ENCODE data around the gene AGAP3. TPM values are rescaled to one million over a fixed set of nuclear protein-coding genes. Genes with fewer than 3 reads are reported as not detected.

Gene AGAP3
- total RNA-seq, 2 experiments from 2014 or later = 20.6 to 22.0 TPM

DNA sequence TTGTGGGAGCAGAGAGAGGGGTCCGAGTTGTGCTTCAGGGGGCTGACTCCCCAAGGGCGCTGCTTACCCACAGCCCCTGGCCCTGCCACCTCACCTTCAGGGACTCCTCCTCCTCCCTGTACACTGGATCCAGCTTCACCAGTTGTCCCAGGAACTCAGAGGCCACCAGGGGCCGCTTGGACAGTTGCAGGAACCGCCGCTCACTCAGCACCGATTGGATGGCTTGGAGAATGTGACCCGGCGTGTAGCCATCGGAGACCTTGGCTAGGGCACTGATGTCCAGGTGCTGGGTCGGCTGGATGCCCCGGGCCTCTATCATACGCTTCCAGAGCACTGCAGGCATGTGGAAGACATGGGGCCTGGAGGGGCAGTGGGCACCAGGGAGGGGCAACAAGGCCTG lies 105.3 kb downstream of the AGAP3 start:
- POLR2A ChIA-PET = no interaction called here
- no peak for DNase-seq
- no peak overlapping the region for H3K4me3 Mint-ChIP-seq
- ATAC-seq = no peak
- TF ChIP-seq, protein P1, sequence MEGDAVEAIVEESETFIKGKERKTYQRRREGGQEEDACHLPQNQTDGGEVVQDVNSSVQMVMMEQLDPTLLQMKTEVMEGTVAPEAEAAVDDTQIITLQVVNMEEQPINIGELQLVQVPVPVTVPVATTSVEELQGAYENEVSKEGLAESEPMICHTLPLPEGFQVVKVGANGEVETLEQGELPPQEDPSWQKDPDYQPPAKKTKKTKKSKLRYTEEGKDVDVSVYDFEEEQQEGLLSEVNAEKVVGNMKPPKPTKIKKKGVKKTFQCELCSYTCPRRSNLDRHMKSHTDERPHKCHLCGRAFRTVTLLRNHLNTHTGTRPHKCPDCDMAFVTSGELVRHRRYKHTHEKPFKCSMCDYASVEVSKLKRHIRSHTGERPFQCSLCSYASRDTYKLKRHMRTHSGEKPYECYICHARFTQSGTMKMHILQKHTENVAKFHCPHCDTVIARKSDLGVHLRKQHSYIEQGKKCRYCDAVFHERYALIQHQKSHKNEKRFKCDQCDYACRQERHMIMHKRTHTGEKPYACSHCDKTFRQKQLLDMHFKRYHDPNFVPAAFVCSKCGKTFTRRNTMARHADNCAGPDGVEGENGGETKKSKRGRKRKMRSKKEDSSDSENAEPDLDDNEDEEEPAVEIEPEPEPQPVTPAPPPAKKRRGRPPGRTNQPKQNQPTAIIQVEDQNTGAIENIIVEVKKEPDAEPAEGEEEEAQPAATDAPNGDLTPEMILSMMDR (IDR thresholded peaks at IDR 0.05) = no peak
- CTCF ChIA-PET = no interaction called here
- no peaks in the 10 kb centered on the region for H3K36me3 Mint-ChIP-seq (ENCODE audit: low read depth)
- H3K9me3 Mint-ChIP-seq = no peaks in the 10 kb centered on the region
- H3K27me3 Mint-ChIP-seq = peaks cover 2% of the 10 kb centered on the region
- H3K4me1 Mint-ChIP-seq (ENCODE audit: low read depth) = no peaks in the 10 kb centered on the region
- no peak overlapping the region for H3K27ac Mint-ChIP-seq
- intact Hi-C loops (cut with micrococcal nuclease) = no loop called here

DNA sequence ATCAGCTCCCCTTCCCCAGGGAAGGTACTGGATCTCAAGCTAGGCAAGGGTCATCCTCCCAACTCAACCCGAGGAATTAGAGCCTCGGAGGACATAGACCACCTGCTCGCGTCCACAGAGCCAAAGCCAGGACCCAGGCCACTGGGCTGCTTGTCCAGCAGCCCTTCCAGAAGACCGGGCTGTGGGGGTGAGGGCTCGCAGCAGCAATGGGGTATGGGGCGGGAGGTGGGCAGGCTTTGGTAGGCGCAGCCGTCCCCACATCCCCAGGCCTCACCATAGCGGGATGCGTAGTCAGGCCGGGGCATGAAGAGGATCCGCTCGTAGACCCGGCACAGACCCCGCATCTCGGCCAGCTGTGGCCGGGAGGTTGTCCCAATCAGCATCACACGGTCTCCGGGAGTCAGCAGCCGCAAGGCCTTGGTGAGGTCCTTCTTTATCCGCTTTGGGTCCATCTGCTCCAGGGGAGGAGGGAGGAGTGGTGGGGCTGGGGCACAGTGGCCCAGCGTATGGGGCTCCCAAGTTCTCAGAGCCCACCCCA lies 105.8 kb downstream of the AGAP3 start:
- no peak overlapping the region for H3K27ac Mint-ChIP-seq
- intact Hi-C loops (cut with micrococcal nuclease) = no loop called here
- no peak for ATAC-seq
- no peaks in the 10 kb centered on the region for H3K9me3 Mint-ChIP-seq
- H3K4me1 Mint-ChIP-seq (ENCODE audit: low read depth) = no peaks in the 10 kb centered on the region
- DNase-seq = no peak
- no peaks in the 10 kb centered on the region for H3K36me3 Mint-ChIP-seq (ENCODE audit: low read depth)
- TF ChIP-seq, protein P1 (IDR thresholded peaks at IDR 0.05) = no peak
- H3K27me3 Mint-ChIP-seq = peaks cover 2% of the 10 kb centered on the region
- CTCF ChIA-PET = no interaction called here
- no peak overlapping the region for H3K4me3 Mint-ChIP-seq
- POLR2A ChIA-PET = no interaction called here

DNA sequence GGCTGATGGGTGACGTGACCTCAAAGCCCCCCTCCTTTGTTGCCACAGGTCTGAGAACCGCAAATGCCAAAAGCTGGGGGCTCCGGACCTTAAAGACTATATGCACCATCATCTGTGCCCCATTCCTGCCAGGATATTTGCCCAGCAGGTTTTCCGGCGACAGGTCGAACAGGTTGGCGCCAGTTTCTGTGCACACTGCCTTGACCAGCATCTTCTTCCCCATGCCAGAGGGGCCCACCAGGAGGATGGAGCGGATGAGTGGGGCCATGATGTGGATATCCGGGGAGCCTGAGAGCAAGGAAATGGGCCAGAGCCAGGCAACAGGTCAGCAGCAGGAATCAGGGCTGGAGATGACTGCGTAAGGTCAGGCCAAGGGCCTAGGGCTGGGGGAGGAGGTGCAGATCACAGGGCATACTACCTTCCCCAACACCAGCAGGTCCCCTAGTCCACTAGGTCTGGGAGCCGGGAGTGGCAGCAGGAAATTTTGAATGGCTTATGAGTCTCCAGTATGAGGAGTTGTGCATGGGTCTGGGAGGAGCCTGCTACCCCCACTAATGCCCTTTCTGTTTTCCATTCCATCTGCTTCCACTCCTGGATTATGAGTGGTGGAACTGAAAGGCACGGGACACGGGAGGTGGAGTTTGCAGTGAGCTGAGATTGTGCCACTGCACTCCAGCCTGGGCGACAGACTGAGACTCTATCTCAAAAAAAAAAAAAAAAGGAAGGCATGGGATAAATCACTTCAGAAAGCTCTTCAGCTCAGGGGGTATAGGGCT lies 107.1 kb downstream of the AGAP3 start:
- Mint-ChIP-seq H3K9me3 (no peaks in the 10 kb centered on the region), H3K27me3 (peaks cover 2% of the 10 kb centered on the region), H3K4me3 (no peak overlapping the region), H3K36me3 (ENCODE audit: low read depth) (no peaks in the 10 kb centered on the region), H3K4me1 (ENCODE audit: low read depth) (no peaks in the 10 kb centered on the region), H3K27ac (no peak overlapping the region)
- CTCF ChIA-PET = no interaction called here
- intact Hi-C loops (cut with micrococcal nuclease) = no loop called here
- ATAC-seq = no peak
- POLR2A ChIA-PET = no interaction called here
- TF ChIP-seq, protein P1 (IDR thresholded peaks at IDR 0.05) = no peak
- no peak for DNase-seq

Other genes starting within 250 kb of the AGAP3 start
- not detected for gene AOC1, start 234.0 kb upstream of the AGAP3 start, total RNA-seq
- gene KCNH2, start 108.2 kb upstream of the AGAP3 start, total RNA-seq = under 1 TPM; 0.23 to 0.29 TPM
- 1 to 10 TPM; 5.4 to 6.2 TPM for gene NOS3, start 95.5 kb upstream of the AGAP3 start, total RNA-seq
- 10 to 100 TPM; 12.6 to 14.0 TPM for gene ATG9B, start 62.0 kb upstream of the AGAP3 start, total RNA-seq
- 10 to 100 TPM; 41.4 to 47.5 TPM for gene ABCB8, start 58.0 kb upstream of the AGAP3 start, total RNA-seq
- 1 to 10 TPM; 3.7 to 5.8 TPM for gene ASIC3, start 37.9 kb upstream of the AGAP3 start, total RNA-seq
- 10 to 100 TPM in 1 of 2 experiments, 1 to 10 TPM in 1; 9.9 to 10.4 TPM for gene CDK5, start 28.6 kb upstream of the AGAP3 start, total RNA-seq
- 10 to 100 TPM; 42.7 to 46.1 TPM for gene SLC4A2, start 26.9 kb upstream of the AGAP3 start, total RNA-seq
- gene FASTK, start 5.7 kb upstream of the AGAP3 start, total RNA-seq = 10 to 100 TPM; 54.0 to 59.4 TPM
- 10 to 100 TPM; 59.7 to 64.2 TPM for gene TMUB1, start 3.0 kb upstream of the AGAP3 start, total RNA-seq
- gene GBX1, start 81.2 kb downstream of the AGAP3 start, total RNA-seq = not detected
- not detected for gene ASB10, start 100.8 kb downstream of the AGAP3 start, total RNA-seq
- not detected for gene H2BK1, start 124.0 kb downstream of the AGAP3 start, total RNA-seq
- gene ABCF2, start 140.7 kb downstream of the AGAP3 start, total RNA-seq = 10 to 100 TPM; 48.1 to 56.2 TPM
- gene CHPF2, start 146.0 kb downstream of the AGAP3 start, total RNA-seq = 10 to 100 TPM; 23.7 to 27.3 TPM
- gene SMARCD3, start 162.2 kb downstream of the AGAP3 start, total RNA-seq = 1 to 10 TPM; 8.2 to 8.9 TPM